Renal pelvis (tissue), 4 donors: ENCODE data around the gene WDR11. TPM values are rescaled to one million over a fixed set of nuclear protein-coding genes. Genes with fewer than 3 reads are reported as not detected.

ENCODE experiments used
- DNase-seq: peaks from one replicate; pipeline ENCODE4 v3.0.0-alpha.2; 2013
- polyA plus RNA-seq, 3 donors: library from polyadenylated mRNA; unstranded; fragments of 120-200 nt; gene quantifications; one replicate each; pipeline ENCODE4 v1.2.1, GENCODE V29; 2013; ENCODE audit not compliant: insufficient read length in 3 of 3

WDR11 gene
- polyA plus RNA-seq, 3 donors, result 60.3 to 94.6 (median 91.8) TPM

DNA sequence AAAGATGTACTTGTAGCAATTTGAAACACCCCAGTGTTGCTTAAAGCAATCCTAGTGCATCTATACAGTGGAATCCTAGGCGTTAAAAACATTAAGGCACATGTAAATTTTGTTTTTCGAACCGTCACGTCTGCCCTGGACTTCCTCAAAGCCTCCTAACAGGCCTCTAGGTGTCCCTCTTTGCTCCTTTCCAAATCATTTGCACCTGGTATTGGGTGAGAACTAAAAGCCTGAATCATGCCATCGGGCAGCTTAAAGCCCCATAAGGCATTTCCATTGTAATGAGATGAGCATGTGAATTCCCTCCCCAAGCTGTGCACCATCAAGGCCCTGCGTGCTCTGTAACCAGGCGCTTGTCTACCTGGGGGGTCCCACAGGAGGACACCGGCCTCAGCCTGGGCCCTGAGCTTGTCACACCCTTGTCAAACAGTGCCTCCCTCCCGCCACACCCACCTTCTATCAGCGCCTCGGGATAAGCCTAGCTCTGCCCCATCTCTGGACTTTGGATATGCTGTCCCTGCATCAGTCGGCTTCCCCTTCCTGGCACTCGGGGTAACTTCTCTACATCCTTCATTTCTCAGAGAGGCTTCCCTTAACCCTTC is 89.2 kb downstream of the WDR11 start:
- DNase-seq, result no peak

DNA sequence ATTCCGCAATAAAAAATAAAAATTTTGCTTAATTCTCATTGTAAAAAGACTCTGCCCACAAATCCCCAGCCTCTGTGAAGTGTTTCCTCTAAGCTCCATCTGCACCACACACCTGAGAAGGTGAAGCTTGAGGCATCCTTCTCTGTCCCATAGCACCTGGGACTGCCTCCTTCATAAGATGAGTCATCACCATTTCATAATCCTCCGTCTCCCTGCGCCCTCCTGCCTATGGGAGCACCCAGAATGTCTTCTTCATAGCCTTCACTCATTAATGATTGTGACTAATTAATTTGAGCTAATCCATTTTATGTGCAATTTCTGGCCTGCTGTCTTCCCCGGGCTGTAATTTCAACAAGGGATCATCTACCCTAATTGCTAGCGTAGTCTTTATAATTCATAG is 90.3 kb downstream of the WDR11 start:
- no peak for DNase-seq

- DNase-seq, result peak; percentile 80
Observed at GRCh38 chr10:120942806-120943413, 91.7 kb downstream of the WDR11 start.

- no peak for DNase-seq
Observed at GRCh38 chr10:120943542-120943941, 92.4 kb downstream of the WDR11 start.

GRCh38 chr10:120944586-120945125 is 93.5 kb downstream of the WDR11 start:
- DNase-seq, result no peak

GRCh38 chr10:120945182-120945581 is 94.0 kb downstream of the WDR11 start:
- DNase-seq, result no peak

DNA sequence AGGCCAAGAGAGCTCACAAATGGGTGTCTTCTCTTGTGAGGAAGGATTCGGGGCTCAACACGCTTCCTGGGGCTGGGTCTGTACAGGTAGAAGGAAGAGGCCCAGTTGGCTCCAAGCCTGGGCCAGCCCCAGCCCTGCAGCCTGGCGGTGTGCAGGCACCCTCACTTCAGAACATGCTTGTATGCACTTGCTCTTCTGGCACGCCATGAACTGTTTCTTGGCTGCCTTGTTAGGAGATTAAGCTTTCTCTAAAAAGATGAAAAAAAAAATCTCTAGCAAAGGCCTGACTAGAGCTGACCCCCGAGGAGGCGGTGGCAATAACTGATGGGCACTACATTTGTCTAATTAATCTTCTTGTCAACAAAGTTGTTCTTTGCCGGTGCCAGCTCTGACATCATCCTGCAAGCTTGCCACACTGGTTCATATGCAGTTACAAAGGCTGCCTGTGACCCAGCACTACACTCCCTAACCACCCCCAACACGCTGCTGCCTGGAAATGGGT is 94.7 kb downstream of the WDR11 start:
- DNase-seq, result no peak

GRCh38 chr10:120946497-120946896 is 95.3 kb downstream of the WDR11 start:
- no peak for DNase-seq

DNA sequence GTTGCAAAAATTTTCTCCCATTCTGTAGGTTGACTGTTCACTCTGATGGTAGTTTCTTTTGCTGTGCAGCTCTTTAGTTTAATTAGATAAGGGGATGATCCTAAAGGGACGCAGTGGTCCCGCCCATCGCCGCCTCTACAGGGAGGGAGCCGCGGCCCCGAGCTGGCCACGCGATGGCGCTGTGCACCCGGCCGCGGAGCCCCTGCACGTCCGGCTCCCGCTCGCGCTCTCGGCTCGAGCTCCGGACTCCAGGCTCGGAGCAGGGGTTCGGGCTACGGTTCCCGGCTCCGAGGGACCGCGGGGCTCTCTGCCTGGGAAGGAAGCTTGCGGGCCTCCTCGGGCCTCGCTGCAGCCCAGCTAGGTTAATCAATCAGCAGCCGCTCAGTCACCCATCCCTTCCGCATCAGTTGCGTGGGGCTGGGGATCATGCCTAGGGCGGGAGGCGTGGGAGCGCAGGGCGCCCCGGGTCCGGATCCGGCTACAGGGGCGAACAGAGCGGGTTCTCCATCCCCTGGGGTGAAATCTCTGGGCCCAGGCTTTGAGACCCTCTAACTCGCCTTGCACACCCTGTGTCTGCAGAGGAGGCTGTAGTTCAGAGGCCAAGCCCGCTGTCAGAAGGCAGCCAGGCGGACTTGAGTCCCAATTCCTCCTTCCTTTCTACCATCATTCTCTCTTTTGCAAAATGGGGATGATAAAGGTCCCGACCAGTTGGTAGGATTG is 97.9 kb downstream of the WDR11 start:
- peak; percentile 75 for DNase-seq

DNA sequence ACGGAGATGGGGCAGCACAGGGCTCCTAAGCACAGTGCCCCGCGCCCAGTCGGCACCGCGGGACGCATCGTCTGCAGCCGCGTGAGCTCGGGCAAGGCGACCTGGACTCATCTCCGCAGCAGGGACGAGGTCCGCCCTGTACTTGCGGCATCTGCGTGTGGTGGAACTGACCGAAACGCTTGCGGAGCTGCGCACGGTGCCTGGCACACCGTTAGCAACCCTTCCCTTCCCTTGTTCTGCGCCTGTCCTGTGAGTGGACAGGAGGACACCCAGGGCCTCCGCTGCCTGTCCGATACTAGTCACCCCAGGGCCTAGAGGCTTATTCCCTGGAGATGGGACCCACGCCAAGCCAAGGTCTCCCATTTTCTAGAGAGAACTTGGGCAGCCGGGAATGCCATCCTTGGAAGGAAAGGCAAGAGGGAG is 98.5 kb downstream of the WDR11 start:
- no peak for DNase-seq

GRCh38 chr10:120950051-120950561 is 98.9 kb downstream of the WDR11 start:
- no peak for DNase-seq

- no peak for DNase-seq
Observed at GRCh38 chr10:120951288-120951687, 100.1 kb downstream of the WDR11 start.

- DNase-seq, result no peak
Observed at GRCh38 chr10:120953897-120954296, 102.7 kb downstream of the WDR11 start.
